ENCODE results near the gene CAVIN2. TPM values are rescaled to one million over a fixed set of nuclear protein-coding genes. Genes with fewer than 3 reads are reported as not detected.

The CAVIN2 gene
- total and polyA plus RNA-seq, 7 donors: 1.4 to 201 (median 138) TPM

GRCh38 chr2:191835539-191836350 lies 11.1 kb downstream of the CAVIN2 start:
- intact Hi-C loops (cut with DNase I): no loop called here
- no peak overlapping the region for H3K27ac ChIP-seq
- WGBS, 2 donors: 95 to 96% methylated on average over 28 of the region's 28 CpGs
- H3K4me3 ChIP-seq: no peak overlapping the region
- no peak for DNase-seq
- TF ChIP-seq, protein P1, sequence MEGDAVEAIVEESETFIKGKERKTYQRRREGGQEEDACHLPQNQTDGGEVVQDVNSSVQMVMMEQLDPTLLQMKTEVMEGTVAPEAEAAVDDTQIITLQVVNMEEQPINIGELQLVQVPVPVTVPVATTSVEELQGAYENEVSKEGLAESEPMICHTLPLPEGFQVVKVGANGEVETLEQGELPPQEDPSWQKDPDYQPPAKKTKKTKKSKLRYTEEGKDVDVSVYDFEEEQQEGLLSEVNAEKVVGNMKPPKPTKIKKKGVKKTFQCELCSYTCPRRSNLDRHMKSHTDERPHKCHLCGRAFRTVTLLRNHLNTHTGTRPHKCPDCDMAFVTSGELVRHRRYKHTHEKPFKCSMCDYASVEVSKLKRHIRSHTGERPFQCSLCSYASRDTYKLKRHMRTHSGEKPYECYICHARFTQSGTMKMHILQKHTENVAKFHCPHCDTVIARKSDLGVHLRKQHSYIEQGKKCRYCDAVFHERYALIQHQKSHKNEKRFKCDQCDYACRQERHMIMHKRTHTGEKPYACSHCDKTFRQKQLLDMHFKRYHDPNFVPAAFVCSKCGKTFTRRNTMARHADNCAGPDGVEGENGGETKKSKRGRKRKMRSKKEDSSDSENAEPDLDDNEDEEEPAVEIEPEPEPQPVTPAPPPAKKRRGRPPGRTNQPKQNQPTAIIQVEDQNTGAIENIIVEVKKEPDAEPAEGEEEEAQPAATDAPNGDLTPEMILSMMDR (IDR thresholded peaks at IDR 0.05): no peak
- TF ChIP-seq POLR2AphosphoS5 (IDR thresholded peaks at IDR 0.05): no peak
- no peak for TF ChIP-seq EP300 (IDR thresholded peaks at IDR 0.05)
- no peak for TF ChIP-seq POLR2A (IDR thresholded peaks at IDR 0.05)
- peaks cover 0 to 52% (median 38%) of the 10 kb centered on the region in 4 donors for H3K4me1 ChIP-seq
- no peaks in the 10 kb centered on the region for H3K9me3 ChIP-seq
- H3K36me3 ChIP-seq: peaks cover 0 to 36% (median 14%) of the 10 kb centered on the region in 4 donors
- H3K27me3 ChIP-seq: no peaks in the 10 kb centered on the region

GRCh38 chr2:191835100-191835499 lies 11.8 kb downstream of the CAVIN2 start:
- no peak for DNase-seq
- no peak overlapping the region for H3K4me3 ChIP-seq
- H3K9me3 ChIP-seq: no peaks in the 10 kb centered on the region
- H3K4me1 ChIP-seq: peaks cover 0 to 50% (median 31%) of the 10 kb centered on the region in 4 donors
- 82 to 89% methylated on average over 5 of the region's 5 CpGs for WGBS, 2 donors
- H3K27me3 ChIP-seq: no peaks in the 10 kb centered on the region
- no peak overlapping the region for H3K27ac ChIP-seq
- TF ChIP-seq POLR2A (IDR thresholded peaks at IDR 0.05): no peak
- TF ChIP-seq, protein P1 (IDR thresholded peaks at IDR 0.05): no peak
- no peak for TF ChIP-seq EP300 (IDR thresholded peaks at IDR 0.05)
- TF ChIP-seq POLR2AphosphoS5 (IDR thresholded peaks at IDR 0.05): no peak
- intact Hi-C loops (cut with DNase I): no loop called here
- peaks cover 0 to 36% (median 14%) of the 10 kb centered on the region in 4 donors for H3K36me3 ChIP-seq

DNA sequence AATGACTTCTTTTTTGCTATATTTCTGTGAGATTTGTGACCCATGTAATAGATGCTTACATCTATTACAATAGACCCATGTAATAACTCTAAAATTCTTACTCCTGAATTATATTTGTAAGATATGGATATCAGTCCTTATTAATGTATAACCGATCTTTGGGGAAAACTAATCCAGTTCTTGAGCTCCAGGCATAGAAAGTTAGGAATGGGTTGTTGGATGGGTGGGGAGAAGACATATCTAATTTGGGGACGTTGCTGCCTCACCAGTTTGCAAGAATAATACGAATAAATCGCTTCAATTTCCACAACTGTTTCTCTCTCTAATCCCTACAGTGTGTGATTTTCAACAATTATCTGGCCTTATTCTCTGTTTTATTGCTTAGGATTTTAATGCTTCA lies 13.5 kb downstream of the CAVIN2 start:
- peaks cover 0 to 36% (median 10%) of the 10 kb centered on the region in 4 donors for H3K36me3 ChIP-seq
- TF ChIP-seq EP300 (IDR thresholded peaks at IDR 0.05): no peak
- TF ChIP-seq POLR2A (IDR thresholded peaks at IDR 0.05): no peak
- TF ChIP-seq, protein P1 (IDR thresholded peaks at IDR 0.05): no peak
- TF ChIP-seq POLR2AphosphoS5 (IDR thresholded peaks at IDR 0.05): no peak
- no peak for DNase-seq
- intact Hi-C loops (cut with DNase I): no loop called here
- 90 to 92% methylated on average over 4 of the region's 4 CpGs for WGBS, 2 donors
- no peak overlapping the region for H3K27ac ChIP-seq
- H3K4me3 ChIP-seq: no peak overlapping the region
- peaks cover 0 to 32% (median 20%) of the 10 kb centered on the region in 4 donors for H3K4me1 ChIP-seq
- H3K9me3 ChIP-seq: no peaks in the 10 kb centered on the region
- H3K27me3 ChIP-seq: no peaks in the 10 kb centered on the region

DNA sequence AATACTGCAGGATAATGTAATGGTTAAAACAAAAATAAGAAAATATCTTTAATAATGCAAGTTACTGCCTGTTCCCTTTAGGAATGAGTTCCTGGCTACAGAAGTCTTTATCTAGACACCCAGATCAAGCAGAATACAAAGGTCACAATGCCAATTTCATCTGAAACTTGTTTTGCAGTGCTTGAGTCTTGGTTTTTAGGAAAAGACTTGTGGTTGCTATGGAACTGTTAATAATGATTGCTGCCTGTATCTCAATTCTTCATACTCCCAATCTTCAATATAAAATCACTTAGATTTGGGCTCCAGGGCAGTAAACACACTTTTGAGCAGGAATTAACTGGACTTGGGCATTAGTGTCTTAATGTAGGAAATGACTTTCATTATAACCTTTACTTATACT lies 14.2 kb downstream of the CAVIN2 start:
- no peaks in the 10 kb centered on the region for H3K27me3 ChIP-seq
- TF ChIP-seq POLR2AphosphoS5 (IDR thresholded peaks at IDR 0.05): no peak
- no peak for TF ChIP-seq POLR2A (IDR thresholded peaks at IDR 0.05)
- TF ChIP-seq EP300 (IDR thresholded peaks at IDR 0.05): no peak
- TF ChIP-seq, protein P1 (IDR thresholded peaks at IDR 0.05): no peak
- no peak overlapping the region for H3K4me3 ChIP-seq
- intact Hi-C loops (cut with DNase I): no loop called here
- H3K27ac ChIP-seq: peak overlapping the region in 1 of 4 donors; percentile 5
- H3K9me3 ChIP-seq: no peaks in the 10 kb centered on the region
- no peak for DNase-seq
- peaks cover 0 to 25% (median 16%) of the 10 kb centered on the region in 4 donors for H3K4me1 ChIP-seq
- H3K36me3 ChIP-seq: peaks cover 0 to 36% (median 10%) of the 10 kb centered on the region in 4 donors
